HG03442 (cell line): Measurements from ENCODE around the gene AMMECR1.
"Not testable (repeated sequence)": the region's sequence is repeated elsewhere in the genome, so short reads cannot be mapped to it uniquely, and the experiment has no call there.

Experiments
- ATAC-seq: cut with Tn5 transposase; IDR thresholded peaks from one replicate; pipeline ENCODE4 v1.9.1; 2021; ENCODE audit warnings: mild to moderate bottlenecking, moderate library complexity; ENCODE audit not compliant: unreplicated experiment

Gene AMMECR1

DNA sequence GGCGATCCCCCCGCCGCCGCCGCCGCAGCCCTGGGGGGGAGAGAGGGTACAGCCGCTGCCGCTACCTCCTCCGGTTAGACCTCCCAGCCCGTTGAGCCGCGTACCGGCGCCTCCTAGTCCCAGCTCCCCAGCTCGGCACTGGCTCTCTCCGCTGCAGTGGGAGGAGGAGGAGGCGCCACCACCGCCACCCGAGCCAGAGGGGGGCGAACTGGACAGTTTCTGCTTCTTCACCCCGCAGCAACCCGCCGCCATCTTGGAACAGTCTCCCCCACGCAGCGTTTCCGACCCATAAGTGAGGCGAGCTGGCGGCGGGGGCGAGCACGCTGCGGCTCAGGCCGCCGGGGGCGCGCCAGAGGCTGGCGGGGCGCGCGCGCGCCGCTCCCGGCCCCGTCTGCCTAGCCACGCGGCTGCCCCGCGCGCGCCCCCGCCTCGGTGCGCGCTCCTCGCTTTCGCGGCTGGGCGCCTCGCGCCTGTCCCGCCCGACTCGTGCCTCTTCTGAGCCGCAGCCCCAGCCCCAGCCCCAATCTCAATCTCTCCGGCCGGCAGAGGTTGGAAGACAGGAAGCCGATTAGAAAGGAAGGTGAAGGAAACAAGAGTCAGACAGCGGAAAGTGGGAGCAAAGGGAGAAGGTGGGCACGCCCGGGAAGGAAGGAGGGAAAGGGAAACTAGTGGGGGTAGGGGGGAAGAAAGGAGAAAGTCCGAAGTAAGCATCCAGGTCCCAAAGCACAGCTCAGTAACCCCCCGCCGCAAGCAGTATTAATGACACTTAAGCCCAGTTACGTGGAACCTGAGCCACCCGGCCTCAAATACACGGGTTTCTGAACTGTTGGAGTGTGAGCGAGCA is at the start of gene AMMECR1:
AMMECR1 (minus strand) TSS at position 266 of the 844 bp plus-strand sequence; CDS start at position 252, 14 bp downstream.
- ATAC-seq, result peak; percentile 75

DNA sequence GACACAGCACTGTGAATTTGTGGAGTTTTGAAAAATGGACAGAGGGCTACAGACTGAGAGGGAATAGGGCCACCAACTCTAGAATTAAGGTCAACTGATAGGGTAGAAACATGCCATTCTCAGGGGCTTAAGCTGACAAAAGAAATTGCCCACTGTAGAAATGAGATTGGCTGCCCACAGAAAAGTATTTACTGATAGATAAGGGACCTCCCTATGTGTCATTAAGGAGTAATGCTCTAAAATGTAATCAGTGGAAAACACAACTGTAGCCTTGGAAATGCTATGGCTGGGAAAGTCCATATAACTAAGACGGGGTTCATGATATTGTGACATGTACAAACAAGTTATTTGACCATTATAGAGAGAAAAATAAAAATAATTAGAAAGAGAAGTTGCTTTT is 45.4 kb upstream of the AMMECR1 start:
- no peak for ATAC-seq

DNA sequence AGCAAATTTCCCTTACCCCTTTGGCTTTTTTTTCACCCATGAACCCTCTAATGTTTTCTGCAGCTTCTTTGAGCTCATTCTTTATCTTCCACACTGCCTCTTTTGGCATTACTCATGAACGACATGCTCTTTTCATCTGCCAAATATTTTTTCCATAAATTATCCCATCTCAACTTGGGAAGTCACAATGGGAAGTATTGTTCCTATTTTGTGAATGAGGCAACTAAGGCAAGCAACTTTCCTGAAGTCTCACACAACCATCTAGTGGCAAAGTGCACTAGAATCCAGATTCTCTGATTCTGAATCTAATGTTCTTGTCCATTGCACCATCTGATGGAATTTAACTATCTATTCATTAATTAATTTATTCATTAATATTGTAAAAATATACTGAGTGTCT is 41.4 kb upstream of the AMMECR1 start:
- no peak for ATAC-seq

DNA sequence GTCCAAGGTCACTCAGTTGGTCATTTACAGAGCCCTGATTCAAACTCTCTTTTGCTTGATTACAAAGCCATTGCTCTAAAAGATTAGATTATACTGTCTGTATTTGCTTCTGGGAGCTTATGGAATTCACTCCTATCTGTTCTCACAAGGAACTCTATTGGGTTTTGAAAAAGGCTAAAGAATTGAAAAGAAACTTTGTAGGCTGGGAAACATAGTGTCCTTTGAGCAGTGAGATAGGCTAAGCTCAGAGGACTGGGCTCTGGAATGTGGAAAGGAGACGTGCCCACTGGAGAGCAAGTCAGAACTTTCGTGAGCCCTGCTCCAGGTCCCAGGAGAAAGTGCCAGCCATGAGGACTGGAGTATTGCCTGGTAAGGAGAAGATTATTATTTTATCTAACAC is 40.7 kb upstream of the AMMECR1 start, which contains the start of gene RTL9:
RTL9 (plus strand) TSS at position 301 of the 400 bp plus-strand sequence. CDS start 91,770 bp downstream, outside the sequence.
- ATAC-seq, result no peak

DNA sequence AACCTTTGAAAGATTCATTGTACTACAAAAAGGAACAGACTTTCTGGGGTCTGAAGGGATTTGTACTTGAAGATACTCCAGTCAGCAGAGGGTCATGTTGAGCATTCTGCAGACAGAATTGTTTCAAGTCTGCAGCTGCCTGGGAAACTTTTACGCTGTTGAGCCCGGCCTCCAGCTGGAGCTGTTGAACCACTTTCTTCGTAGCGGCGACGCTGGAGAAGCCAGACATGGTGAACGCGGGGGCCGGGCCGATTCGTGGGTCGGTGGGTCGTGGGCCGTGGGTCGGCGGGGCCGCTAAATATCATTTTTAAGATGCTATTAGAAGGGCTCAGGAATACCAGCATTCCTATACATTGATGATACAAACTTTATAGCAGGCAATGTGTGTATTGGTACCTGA is 28.8 kb upstream of the AMMECR1 start:
- no peak for ATAC-seq

DNA sequence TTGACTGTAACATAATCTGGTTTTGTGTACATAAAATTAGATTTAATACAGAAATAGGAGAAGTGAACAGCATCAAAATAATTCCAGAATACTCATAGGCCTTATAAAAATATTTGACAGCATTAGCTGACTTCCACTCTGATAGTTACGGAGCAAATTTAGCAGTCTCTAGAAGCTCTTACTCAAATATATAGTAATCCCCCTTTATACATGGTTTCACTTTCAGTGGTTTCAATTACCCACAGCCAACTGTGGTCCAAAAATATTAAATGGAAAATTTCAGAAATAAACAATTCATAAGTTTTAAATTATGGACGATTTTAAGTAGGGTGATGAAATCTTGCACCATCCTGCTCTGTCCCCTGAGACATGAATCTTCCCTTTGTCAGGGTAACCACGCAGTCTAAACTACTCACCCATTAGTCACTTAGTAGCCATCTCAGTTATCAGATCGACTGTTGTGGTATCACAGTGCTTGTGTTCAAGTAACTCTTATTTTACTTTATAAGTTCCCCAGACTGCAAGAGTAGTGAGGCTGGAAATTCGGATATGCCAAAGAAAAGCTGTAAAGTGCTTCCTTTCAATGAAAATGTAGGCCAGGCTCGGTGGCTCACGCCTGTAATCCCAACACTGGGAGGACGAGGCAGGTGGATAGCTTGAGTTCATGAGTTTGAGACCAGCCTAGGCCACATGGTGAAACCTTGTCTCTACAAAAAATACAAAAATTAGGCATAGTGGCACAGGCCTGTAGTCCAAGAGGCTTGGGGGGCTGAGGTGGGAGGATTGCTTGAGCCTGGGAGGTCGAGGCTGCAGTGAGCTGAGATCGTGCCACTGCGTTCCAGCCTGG is 23.5 kb upstream of the AMMECR1 start:
- ATAC-seq, result peak; percentile 93

DNA sequence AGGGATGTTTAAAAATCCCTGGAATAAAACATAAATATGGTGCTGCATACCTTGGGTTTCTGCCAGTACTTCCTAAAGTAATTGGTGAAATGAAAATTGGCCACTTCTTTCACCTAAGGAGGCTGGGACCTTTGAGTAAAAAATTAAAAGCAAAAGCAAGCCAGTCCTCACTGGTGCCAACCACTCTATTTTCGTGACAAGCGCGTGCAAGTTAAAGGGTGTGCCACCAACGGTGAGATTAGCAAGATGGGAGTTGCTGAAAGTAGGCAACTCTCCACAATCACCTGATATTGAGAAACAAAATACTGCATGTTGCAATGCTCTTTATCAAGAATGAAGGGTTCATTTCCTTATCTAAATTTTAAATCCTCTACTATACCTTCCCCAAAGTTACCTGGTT is 21.1 kb upstream of the AMMECR1 start:
- ATAC-seq, result no peak

DNA sequence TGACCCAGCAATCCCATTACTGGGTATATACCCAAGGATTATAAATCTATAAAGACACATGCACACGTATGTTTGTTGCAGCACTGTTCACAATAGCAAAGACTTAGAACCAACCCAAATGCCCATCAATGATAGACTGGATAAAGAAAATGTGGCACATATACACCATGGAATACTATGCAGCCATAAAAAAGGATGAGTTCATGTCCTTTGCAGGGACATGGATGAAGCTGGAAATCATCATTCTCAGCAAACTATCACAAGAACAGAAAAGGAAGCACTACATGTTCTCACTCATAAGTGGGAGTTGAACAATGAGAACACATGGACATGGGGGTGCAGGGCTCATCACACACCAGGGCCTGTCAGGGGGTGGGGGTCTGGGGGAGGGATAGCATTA is 15.6 kb upstream of the AMMECR1 start:
- not testable (repeated sequence) for ATAC-seq

DNA sequence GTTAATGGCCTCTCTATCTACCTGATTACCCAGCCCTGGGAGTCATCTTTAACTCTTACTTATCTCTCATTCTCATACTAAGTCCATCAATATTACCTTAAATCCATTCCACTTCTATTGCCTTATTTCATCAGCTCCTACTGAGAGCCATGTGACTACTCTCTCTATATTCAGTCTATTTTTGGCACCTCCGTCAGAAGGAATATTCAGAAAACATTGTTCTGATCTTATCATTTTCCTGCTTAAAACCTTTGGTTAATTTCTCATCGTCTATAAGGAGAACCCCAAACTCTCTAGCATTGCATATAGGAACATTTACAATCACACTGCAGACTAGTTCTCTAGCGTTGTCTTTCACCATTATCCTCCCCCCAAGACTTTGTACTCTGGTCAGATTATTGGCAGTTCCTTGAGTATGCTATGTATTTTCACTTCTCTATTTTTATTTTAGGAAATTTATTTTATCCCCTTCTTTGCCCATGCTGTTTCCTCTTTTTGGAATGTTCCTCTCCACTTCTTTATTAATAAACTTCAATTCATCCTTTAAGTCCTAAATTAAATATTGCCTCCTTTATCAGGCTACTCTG is 13.7 kb upstream of the AMMECR1 start:
- no peak for ATAC-seq

DNA sequence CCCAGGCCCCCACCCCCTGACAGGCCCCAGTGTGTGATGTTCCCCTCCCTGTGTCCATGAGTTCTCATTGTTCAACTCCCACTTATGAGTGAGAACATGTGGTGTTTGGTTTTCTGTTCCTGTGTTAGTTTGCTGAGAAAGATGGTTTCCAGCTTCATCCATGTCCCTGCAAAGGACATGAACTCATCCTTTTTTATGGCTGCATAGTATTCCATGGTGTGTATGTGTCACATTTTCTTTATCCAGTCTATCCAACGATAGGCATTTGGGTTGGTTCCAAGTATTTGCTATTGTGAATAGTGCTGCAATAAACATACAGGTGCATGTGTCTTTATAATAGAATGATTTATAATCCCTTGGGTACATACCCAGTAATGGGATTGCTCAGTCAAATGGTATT is 10.7 kb upstream of the AMMECR1 start:
- not testable (repeated sequence) for ATAC-seq

DNA sequence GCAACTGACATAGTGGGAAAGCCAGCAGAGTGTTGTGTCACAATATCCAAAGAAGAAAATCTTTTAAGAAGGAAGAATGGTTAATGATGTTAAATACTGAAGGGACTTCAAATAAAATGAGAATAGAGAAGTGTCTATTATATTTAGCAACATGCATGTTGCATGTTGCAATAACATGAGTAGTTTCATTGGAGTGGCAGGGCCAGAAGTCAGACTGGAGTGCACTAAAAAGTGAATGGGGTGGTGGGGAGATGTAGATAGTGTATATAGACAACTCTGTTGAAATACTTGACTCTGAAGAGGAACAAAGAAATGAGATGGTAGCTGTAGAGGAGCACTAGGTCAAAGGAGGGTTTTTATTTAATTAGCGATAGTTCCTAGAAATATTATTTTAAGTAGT is 9.5 kb upstream of the AMMECR1 start:
- no peak for ATAC-seq

DNA sequence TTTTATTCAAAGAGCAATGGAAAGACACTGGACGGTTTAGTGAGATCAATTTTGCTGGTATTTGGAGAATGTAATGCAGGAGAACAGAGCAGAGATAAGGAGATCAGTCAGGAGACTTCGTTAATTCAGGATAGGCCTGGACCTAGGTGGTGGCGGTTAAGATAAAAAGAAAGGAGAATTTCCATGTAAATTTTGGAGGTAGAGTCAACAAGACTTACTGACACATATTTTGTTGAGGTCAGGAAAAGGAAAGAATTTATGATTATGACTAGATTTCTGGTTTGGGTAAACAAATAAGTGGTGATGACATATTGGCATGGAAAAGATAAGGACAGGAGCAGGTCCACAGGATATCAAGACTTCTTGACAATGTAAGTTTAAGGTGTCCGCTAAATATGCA is 8.8 kb upstream of the AMMECR1 start:
- ATAC-seq, result no peak

DNA sequence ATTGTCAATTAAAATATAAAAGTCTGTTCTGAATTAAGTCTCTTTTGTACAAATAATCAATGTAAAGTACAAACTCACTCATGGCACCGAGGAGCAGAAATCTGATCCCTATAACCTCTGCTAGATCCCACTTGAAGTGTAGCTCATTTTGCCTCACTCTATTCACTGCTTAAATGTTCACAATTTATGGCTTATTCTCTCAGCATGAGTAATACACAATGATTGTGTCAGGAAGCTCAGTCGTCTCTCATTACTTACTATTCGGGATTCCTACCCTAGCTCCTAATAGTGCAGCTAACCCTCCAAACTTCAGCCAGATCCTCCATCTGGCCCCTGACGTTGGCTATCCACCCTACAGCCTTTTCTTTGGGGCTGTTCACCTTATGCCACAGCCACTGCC is 4.7 kb upstream of the AMMECR1 start:
- no peak for ATAC-seq

DNA sequence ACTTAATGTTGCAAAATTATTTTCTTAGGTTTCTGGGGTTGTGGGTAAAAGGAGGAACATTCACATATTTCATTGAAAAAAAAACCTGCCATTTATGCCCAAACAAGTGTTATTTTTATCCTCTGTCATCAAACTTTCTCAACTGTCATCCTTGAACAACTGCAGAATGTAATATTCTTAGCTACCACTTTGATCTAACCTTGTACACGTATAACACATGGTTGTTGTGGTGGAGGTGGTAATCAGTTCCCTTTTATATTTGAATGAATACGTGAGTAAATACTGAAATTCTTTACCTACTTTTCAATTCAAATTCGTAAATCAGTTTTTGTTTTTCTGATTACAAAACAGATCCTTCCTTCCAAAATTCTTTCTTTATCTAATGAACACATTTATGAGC is 3.8 kb upstream of the AMMECR1 start:
- ATAC-seq, result peak; percentile 30

DNA sequence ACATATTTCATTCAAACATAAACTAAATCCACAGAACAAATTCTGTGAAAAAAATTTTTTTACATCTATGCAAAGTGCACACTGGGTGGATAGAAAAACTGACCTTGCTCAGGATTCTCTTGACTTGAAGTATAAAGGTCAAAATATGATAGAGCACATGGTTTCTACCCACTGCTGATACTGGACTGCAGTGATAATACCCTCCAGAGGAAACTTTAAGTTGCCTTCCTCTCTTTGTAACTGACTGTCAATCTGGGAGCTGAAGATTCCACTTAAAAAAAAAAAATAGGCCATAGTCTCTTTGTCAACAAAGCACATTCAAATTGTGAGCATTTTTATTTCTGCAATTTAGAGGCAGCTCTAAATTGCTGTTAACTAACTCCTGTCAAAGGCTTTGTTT is 3.2 kb upstream of the AMMECR1 start:
- no peak for ATAC-seq

DNA sequence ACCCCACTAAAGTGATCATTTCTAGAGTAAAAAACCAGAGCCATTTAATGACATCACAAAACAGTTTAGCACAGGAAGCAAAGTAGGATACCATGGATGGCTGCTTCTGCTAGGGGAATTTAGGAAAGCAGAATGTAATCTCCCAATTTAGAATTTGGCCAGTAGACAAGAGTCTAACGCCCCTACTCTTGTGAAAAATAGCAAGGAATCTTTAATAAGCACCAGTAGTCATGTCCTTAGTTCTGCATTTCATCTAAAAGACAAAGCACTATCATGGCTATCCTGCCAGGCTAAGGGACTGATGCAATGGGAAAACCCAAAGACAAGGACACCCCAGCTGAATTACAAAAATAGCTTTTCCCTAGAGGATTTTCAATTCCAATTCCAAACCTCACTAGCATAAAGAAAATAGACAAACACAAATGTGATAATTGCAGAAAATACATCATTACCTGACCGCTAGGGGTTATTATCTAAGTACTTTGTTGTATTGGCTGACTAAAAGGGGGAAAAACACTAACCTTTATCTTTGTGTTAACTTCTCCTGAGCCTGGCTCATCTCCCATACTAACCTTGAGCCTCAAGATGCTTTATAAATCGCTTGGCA is 2.6 kb upstream of the AMMECR1 start:
- no peak for ATAC-seq

DNA sequence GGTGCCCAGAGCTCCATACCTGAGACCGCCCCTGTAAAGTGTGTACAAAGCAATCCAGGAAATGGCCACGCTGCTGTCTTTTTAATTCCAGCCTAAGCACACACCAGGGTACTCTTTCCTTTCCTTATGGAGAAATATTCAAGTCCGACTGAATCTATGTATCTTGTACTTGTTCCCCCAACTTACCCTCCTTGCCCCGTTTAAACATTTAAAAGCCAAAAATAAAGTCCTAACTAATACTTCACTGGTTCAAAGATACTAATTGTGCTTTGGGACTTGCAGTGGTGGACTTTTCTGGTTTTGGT is 731 bp upstream of the AMMECR1 start:
- ATAC-seq, result peak; percentile 11

DNA sequence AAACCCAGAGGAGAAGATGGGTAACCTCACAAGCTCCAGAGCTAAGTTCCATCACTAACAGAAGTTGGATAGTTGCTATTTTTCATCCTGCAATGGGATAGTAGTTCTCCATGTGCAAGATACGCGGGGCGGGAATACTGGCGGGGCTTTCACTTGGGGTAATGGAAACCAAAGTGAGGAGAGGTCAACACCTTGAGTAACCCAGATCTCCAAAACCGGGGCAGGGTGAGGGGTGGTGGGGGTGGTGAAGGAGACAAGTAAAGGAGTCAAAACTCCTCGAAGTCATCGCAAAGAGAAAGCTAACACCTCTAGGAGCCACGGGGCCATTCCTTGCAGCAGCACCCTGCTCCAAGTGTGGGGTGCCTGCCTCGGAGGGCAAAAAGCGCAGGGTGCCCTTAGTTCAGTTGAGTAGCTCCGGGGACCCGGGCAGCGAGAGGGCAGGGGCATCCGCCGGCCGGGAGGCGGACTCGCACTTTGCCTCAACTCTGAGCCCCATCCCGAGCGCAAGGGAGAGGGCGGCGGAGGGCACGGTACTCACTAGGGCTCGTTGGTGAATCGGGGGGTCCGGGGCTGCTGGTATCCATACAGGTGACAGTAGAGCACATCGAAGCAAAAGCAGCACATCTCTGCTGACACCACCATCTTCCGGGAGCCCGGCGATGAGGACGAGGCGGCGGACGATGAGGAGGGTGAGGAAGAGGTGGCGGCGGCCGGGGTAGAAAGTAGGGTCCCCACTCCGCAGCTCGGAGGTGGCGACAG is 645 bp downstream of the AMMECR1 start:
- ATAC-seq, result peak; percentile 14

DNA sequence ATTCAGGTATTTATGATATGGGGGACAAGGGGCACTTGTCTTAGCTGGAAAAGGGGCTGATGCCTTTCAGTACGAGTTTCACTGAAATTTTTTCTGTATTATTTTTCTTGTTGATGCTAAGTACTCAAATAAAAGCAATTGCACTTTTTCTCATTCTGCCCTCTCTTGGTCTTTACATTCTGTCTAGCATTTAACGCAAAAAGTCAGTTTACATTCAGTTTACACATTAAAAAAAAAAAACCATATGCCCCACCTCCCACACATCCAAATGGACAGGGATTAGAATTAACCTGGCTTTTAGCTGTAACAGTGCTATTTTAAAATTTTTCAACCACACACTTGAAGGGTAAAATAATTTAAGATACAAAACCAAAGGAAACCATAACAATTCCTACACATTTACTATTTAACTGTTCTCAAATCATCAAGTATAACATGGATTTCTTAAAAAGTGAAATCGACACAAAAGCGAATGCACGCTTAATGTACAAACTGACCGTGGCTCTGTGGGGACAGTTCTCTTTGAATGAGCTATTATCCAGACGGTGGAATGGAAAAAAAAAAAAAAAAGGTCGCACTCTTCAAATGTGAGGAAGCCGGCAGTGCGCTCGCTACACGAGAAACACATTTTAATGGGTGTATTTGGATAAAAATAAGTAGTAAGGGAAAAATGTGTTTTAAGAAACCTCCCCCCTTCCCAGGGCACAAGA is 1.4 kb downstream of the AMMECR1 start:
- no peak for ATAC-seq

DNA sequence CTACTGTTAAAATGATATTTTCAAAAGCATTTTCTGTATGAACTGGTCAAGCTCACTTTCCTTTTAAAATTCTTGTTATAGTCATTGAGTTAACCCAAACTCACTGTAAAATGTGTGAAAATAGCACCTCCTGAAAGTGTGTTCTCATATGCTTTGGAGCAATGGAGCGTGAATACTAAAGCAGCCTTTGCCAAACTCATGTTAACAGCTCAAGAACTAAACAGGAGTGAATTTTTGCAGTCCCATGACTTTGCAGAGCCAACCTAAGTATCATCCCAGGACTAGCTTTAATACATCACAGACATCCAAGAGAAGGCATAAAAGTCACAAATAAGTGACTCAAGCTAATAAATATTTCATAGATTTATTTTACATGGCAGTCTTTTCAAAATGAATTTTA is 2.3 kb downstream of the AMMECR1 start:
- no peak for ATAC-seq
